Brain microvascular endothelial cell (primary cell): ENCODE measurements around the gene AXIN1.
A peak's percentile ranks its signal among the peaks of the same experiment; 100 is the strongest.

Experiments
- DNase-seq: peaks from one replicate; pipeline ENCODE4 v3.0.0-alpha.2; 2020
- H3K27ac ChIP-seq: fragments of 250-450 bp; sonication (Bioruptor Pico); 2 replicates; pipeline ENCODE4 v1.5.1; 2020; ENCODE audit warnings: mild to moderate bottlenecking, moderate library complexity
- H3K27me3 ChIP-seq: fragments of 250-450 bp; sonication (Bioruptor Pico); replicated peaks from 2 replicates; pipeline ENCODE4 v1.5.1; 2020; ENCODE audit warnings: mild to moderate bottlenecking
- H3K36me3 ChIP-seq: fragments of 250-450 bp; sonication (Bioruptor Pico); replicated peaks from 2 replicates; pipeline ENCODE4 v1.5.1; 2020; ENCODE audit warnings: mild to moderate bottlenecking
- H3K4me3 ChIP-seq: 2 replicates; pipeline ENCODE4 v1.5.1; 2011; ENCODE audit warnings: low read depth, mild to moderate bottlenecking, control low read depth, low read length, moderate library complexity
- in situ Hi-C: cut with HindIII; loops from 2 replicates; pipeline ENCODE4 v1.10.0; 2017; ENCODE audit warnings: low sequenced_read_pairs, low pct_ligation_motif_present
- TF ChIP-seq, protein P1 (sequence below): IDR thresholded peaks from 2 replicates; pipeline ENCODE4 v1.5.1; 2011; ENCODE audit warnings: low read depth, mild to moderate bottlenecking, moderate library complexity, low read length, control low read depth, inconsistent platforms; ENCODE audit errors: missing control alignments

AXIN1 gene

DNA sequence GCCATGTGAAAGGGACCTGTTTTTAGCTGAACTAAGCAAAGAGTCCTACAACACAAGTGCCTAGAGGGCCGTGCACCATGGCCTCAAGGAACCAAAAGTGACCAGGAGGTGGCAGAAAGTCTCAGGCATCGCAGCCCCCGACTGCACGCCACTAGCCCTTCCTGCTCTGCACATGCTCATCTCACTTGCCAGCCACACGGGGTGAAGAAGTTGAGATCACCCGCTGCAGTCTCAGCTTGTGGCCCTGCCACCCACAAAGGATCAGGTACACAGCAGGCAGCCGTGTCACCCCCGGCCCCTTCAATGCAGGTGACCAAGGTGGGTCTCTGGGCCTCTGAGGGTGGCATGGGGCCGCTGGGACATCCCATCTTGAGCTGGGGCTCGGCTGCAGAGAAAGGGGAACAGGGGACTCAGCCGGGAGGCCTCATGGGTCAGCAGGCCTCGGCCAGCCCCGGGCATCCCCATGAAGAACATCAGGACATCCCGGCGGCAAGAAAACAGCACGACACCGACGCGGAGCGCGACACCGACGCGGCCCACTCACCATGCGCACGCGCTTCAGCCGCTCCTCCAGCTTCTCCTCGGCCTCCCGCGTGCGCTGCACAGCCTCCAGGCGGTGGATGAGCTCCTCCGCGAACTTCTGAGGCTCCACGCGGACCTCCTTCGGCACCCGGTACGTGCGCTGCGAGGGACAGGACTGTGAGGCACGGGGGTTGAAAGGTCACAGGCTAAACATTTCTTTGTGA lies 48.6 kb downstream of the AXIN1 start:
- in situ Hi-C loops: no loop called here
- Histone ChIP-seq H3K27me3 (no peaks in the 10 kb centered on the region), H3K27ac (no peak overlapping the region), H3K36me3 (peaks cover 22% of the 10 kb centered on the region), H3K4me3 (no peak overlapping the region)
- TF ChIP-seq, protein P1, sequence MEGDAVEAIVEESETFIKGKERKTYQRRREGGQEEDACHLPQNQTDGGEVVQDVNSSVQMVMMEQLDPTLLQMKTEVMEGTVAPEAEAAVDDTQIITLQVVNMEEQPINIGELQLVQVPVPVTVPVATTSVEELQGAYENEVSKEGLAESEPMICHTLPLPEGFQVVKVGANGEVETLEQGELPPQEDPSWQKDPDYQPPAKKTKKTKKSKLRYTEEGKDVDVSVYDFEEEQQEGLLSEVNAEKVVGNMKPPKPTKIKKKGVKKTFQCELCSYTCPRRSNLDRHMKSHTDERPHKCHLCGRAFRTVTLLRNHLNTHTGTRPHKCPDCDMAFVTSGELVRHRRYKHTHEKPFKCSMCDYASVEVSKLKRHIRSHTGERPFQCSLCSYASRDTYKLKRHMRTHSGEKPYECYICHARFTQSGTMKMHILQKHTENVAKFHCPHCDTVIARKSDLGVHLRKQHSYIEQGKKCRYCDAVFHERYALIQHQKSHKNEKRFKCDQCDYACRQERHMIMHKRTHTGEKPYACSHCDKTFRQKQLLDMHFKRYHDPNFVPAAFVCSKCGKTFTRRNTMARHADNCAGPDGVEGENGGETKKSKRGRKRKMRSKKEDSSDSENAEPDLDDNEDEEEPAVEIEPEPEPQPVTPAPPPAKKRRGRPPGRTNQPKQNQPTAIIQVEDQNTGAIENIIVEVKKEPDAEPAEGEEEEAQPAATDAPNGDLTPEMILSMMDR: peak; percentile 20
- no peak for DNase-seq

DNA sequence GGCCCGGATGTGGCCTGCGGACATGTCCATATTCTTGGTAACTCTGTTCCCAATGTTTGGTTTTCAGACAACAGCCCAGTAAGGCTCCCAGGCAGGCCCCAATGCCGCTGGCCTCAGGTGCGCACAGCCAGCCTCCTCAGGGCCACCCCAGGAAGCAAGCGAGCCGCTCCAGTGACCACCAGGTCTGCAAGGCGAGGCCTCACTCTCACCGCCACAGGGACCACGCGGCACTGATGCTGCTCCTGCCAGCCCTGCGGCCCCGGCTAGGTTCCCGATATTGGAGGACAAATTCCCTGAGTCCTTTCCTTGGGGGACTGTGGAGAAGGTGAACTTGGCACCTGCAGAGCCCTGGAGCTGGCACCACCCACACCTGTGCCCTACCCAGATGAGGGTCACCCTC lies 50.6 kb downstream of the AXIN1 start:
- in situ Hi-C loops: no loop called here
- TF ChIP-seq, protein P1: no peak
- H3K36me3 ChIP-seq: peaks cover 20% of the 10 kb centered on the region
- H3K27me3 ChIP-seq: no peaks in the 10 kb centered on the region
- DNase-seq: no peak
- no peak overlapping the region for H3K27ac ChIP-seq
- no peak overlapping the region for H3K4me3 ChIP-seq

- Histone ChIP-seq H3K4me3 (no peak overlapping the region), H3K27ac (no peak overlapping the region), H3K36me3 (peaks cover 23% of the 10 kb centered on the region), H3K27me3 (no peaks in the 10 kb centered on the region)
- no peak for DNase-seq
- in situ Hi-C loops: no loop called here
- TF ChIP-seq, protein P1: no peak
These were observed 51.3 kb downstream of the AXIN1 start for GRCh38 chr16:301235-301634.

- in situ Hi-C loops: no loop called here
- Histone ChIP-seq H3K4me3 (no peak overlapping the region), H3K36me3 (peaks cover 16% of the 10 kb centered on the region), H3K27ac (no peak overlapping the region), H3K27me3 (no peaks in the 10 kb centered on the region)
- TF ChIP-seq, protein P1: no peak
- no peak for DNase-seq
These were observed 54.7 kb downstream of the AXIN1 start for GRCh38 chr16:297832-298231.

DNA sequence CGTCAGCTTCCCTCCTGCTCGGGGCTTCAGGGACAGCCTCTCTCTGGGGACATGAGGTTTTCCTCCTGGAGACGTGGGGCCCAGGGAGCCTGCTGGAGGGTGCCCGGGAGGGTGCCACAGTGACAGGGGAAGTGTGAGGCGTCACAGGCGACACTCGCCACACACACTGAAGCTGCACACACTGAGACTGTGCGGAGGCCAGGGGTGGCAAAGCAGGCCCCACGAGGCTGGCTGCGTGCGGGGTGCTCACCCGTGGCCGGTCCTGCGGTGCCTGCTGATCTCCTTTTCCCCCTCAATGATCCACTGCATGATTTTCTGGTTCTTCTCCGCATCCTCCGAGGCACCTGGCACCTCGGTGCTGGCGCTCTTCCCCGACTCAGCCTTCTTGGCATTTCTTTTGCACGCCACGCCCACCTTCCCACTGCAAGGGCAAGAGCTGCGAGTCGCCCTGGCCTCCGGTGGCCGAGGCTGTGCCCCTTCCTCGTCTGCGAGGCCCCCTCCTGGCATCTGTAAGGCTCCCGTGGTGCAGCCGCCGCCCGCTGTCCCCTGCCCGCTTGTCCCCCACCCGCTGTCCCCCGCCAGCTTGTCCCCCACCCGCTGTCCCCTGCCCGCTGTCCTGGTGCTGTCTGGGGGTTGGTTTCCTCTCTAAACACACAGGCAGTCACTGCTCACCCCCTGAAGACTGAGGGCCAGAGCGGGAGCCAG lies 55.6 kb downstream of the AXIN1 start:
- H3K27me3 ChIP-seq: no peaks in the 10 kb centered on the region
- in situ Hi-C loops: no loop called here
- no peak for DNase-seq
- no peak overlapping the region for H3K27ac ChIP-seq
- no peak overlapping the region for H3K4me3 ChIP-seq
- H3K36me3 ChIP-seq: peaks cover 16% of the 10 kb centered on the region
- TF ChIP-seq, protein P1: no peak
